Neuron (in vitro differentiated cells): ENCODE measurements around the gene SCYGR2.

Experiments used
- H2AFZ ChIP-seq: one replicate; pipeline ENCODE4 v1.6.1; 2013; ENCODE audit warnings: low read depth, mild to moderate bottlenecking, inconsistent platforms, low read length, moderate library complexity
- H3K27me3 ChIP-seq: one replicate; pipeline ENCODE4 v1.6.1; 2013; ENCODE audit warnings: low read length; ENCODE audit not compliant: insufficient read depth
- H3K36me3 ChIP-seq: one replicate; pipeline ENCODE4 v1.6.1; 2013; ENCODE audit warnings: low read length; ENCODE audit not compliant: insufficient read depth
- H3K4me1 ChIP-seq: one replicate; pipeline ENCODE4 v1.6.1; 2013; ENCODE audit warnings: low read length; ENCODE audit not compliant: insufficient read depth
- H3K4me3 ChIP-seq: 2 replicates; pipeline ENCODE4 v1.5.1; 2013; ENCODE audit warnings: mild to moderate bottlenecking, low read length, moderate library complexity
- H3K9me3 ChIP-seq: one replicate; pipeline ENCODE4 v1.6.1; 2013; ENCODE audit warnings: low read length

Gene SCYGR2

GRCh38 chr2:227592694-227593387 is 5.9 kb upstream of the SCYGR2 start:
- Histone ChIP-seq H2AFZ (no peak overlapping the region), H3K4me3 (no peak overlapping the region), H3K9me3 (no peaks in the 10 kb centered on the region), H3K36me3 (no peaks in the 10 kb centered on the region), H3K4me1 (no peaks in the 10 kb centered on the region), H3K27me3 (no peaks in the 10 kb centered on the region)

- Histone ChIP-seq H3K27me3 (no peaks in the 10 kb centered on the region), H3K4me1 (no peaks in the 10 kb centered on the region), H3K9me3 (no peaks in the 10 kb centered on the region), H3K4me3 (no peak overlapping the region), H3K36me3 (no peaks in the 10 kb centered on the region), H2AFZ (no peak overlapping the region)
These were observed 2.9 kb upstream of the SCYGR2 start for GRCh38 chr2:227595797-227596196.

- Histone ChIP-seq H3K4me1 (no peaks in the 10 kb centered on the region), H3K36me3 (no peaks in the 10 kb centered on the region), H2AFZ (no peak overlapping the region), H3K4me3 (no peak overlapping the region), H3K9me3 (no peaks in the 10 kb centered on the region), H3K27me3 (no peaks in the 10 kb centered on the region)
These were observed 1.7 kb upstream of the SCYGR2 start for GRCh38 chr2:227597036-227597435.

- H3K36me3 ChIP-seq = no peaks in the 10 kb centered on the region
- H3K4me3 ChIP-seq = no peak overlapping the region
- no peaks in the 10 kb centered on the region for H3K9me3 ChIP-seq
- H2AFZ ChIP-seq = no peak overlapping the region
- no peaks in the 10 kb centered on the region for H3K4me1 ChIP-seq
- no peaks in the 10 kb centered on the region for H3K27me3 ChIP-seq
These were observed 695 bp upstream of the SCYGR2 start for GRCh38 chr2:227597998-227598397.

GRCh38 chr2:227602358-227602757 is 3.7 kb downstream of the SCYGR2 start:
- H3K4me1 ChIP-seq = no peaks in the 10 kb centered on the region

GRCh38 chr2:227606476-227606875 is 7.8 kb downstream of the SCYGR2 start:
- no peaks in the 10 kb centered on the region for H3K4me1 ChIP-seq

More at GRCh38 chr2:227602358-227602757, 3.7 kb downstream of the SCYGR2 start:
- Histone ChIP-seq H3K27me3 (no peaks in the 10 kb centered on the region), H2AFZ (no peak overlapping the region), H3K36me3 (no peaks in the 10 kb centered on the region), H3K9me3 (no peaks in the 10 kb centered on the region), H3K4me3 (no peak overlapping the region)

GRCh38 chr2:227607941-227608340 is 9.2 kb downstream of the SCYGR2 start:
- Histone ChIP-seq H2AFZ (no peak overlapping the region), H3K36me3 (no peaks in the 10 kb centered on the region), H3K27me3 (no peaks in the 10 kb centered on the region), H3K9me3 (no peaks in the 10 kb centered on the region), H3K4me3 (no peak overlapping the region), H3K4me1 (no peaks in the 10 kb centered on the region)

More at GRCh38 chr2:227606476-227606875, 7.8 kb downstream of the SCYGR2 start:
- Histone ChIP-seq H3K36me3 (no peaks in the 10 kb centered on the region), H2AFZ (no peak overlapping the region), H3K4me3 (no peak overlapping the region), H3K9me3 (no peaks in the 10 kb centered on the region), H3K27me3 (no peaks in the 10 kb centered on the region)

GRCh38 chr2:227608561-227609338 is 10.1 kb downstream of the SCYGR2 start:
- Histone ChIP-seq H3K4me1 (no peaks in the 10 kb centered on the region), H3K36me3 (no peaks in the 10 kb centered on the region), H3K4me3 (no peak overlapping the region), H3K9me3 (no peaks in the 10 kb centered on the region), H2AFZ (no peak overlapping the region), H3K27me3 (no peaks in the 10 kb centered on the region)

- Histone ChIP-seq H3K4me3 (no peak overlapping the region), H3K36me3 (no peaks in the 10 kb centered on the region), H3K4me1 (no peaks in the 10 kb centered on the region), H2AFZ (no peak overlapping the region), H3K9me3 (no peaks in the 10 kb centered on the region), H3K27me3 (no peaks in the 10 kb centered on the region)
These were observed 11.4 kb downstream of the SCYGR2 start for GRCh38 chr2:227610123-227610522.

GRCh38 chr2:227612546-227613271 is 14.0 kb downstream of the SCYGR2 start:
- no peaks in the 10 kb centered on the region for H3K27me3 ChIP-seq
- H2AFZ ChIP-seq = no peak overlapping the region
- no peaks in the 10 kb centered on the region for H3K4me1 ChIP-seq
- H3K9me3 ChIP-seq = no peaks in the 10 kb centered on the region
- H3K36me3 ChIP-seq = no peaks in the 10 kb centered on the region
- no peak overlapping the region for H3K4me3 ChIP-seq

GRCh38 chr2:227613272-227613660 is 14.6 kb downstream of the SCYGR2 start:
- Histone ChIP-seq H2AFZ (no peak overlapping the region), H3K27me3 (no peaks in the 10 kb centered on the region), H3K36me3 (no peaks in the 10 kb centered on the region)

GRCh38 chr2:227614246-227614645 is 15.6 kb downstream of the SCYGR2 start:
- H3K9me3 ChIP-seq = no peaks in the 10 kb centered on the region
- no peaks in the 10 kb centered on the region for H3K4me1 ChIP-seq
- no peak overlapping the region for H2AFZ ChIP-seq
- H3K4me3 ChIP-seq = no peak overlapping the region
- no peaks in the 10 kb centered on the region for H3K27me3 ChIP-seq
- H3K36me3 ChIP-seq = no peaks in the 10 kb centered on the region

More at GRCh38 chr2:227613272-227613660, 14.6 kb downstream of the SCYGR2 start:
- H3K4me3 ChIP-seq = no peak overlapping the region
- H3K4me1 ChIP-seq = no peaks in the 10 kb centered on the region
- no peaks in the 10 kb centered on the region for H3K9me3 ChIP-seq

GRCh38 chr2:227614740-227615139 is 16.0 kb downstream of the SCYGR2 start, which contains the start of gene SCYGR3:
TSS of gene SCYGR3 (minus strand) at chr2:227614840. CDS start at chr2:227614840, 0 bp downstream.
- no peaks in the 10 kb centered on the region for H3K27me3 ChIP-seq
- H3K4me1 ChIP-seq = no peaks in the 10 kb centered on the region
- H3K9me3 ChIP-seq = no peaks in the 10 kb centered on the region
- no peak within 1 kb of the TSS for H2AFZ ChIP-seq
- no peak within 1 kb of the TSS for H3K4me3 ChIP-seq
- H3K36me3 ChIP-seq = no peaks in the 10 kb centered on the region
